IMR-90 (cell line): Measurements from ENCODE around the gene CALD1. TPM values are rescaled to one million over a fixed set of nuclear protein-coding genes. Genes with fewer than 3 reads are reported as not detected.

Experiments used
- ATAC-seq: fragments of 200-7000 bp; cut with Tn5 transposase; 2 replicates; pipeline ENCODE4 v1.9.1; 2020; ENCODE audit warnings: low read depth, mild to moderate bottlenecking, moderate library complexity
- BruUV-seq: library from RNA; stranded (reverse); fragments of 400-500 nt; replicated peaks from 2 replicates; lab custom pipeline; 2021; lab: Mats Ljungman, UMichigan
- CTCF ChIA-PET: fragments of 300-600 bp; formaldehyde crosslinking; extraction: SDS; loops from one replicate; lab custom pipeline; 2021; ENCODE audit warnings: antibody characterized with exemption; lab: Yijun Ruan, JAX
- POLR2A ChIA-PET: fragments of 300-600 bp; sonication (Branson Sonifier 250); formaldehyde crosslinking; loops from one replicate; lab custom pipeline; 2022; ENCODE audit warnings: antibody characterized with exemption; ENCODE audit not compliant: unreplicated experiment; lab: Charles Lee
- DNase-seq: peaks from one replicate; pipeline ENCODE4 v3.0.0; 2013
- H2AFZ ChIP-seq: replicated peaks from 2 replicates; pipeline ENCODE3; 2013; ENCODE audit warnings: low read length, mild to moderate bottlenecking; ENCODE audit not compliant: poor library complexity
- H2AK5ac ChIP-seq: 2 replicates; pipeline ENCODE4 v1.6.1; 2013; ENCODE audit warnings: low read depth, low read length, inconsistent platforms
- H2AK9ac ChIP-seq: replicated peaks from 2 replicates; pipeline ENCODE3; 2013; ENCODE audit warnings: mild to moderate bottlenecking, low read depth, low read length, moderate library complexity; ENCODE audit not compliant: poor library complexity
- H2BK120ac ChIP-seq: 2 replicates; pipeline ENCODE4 v1.6.1; 2013; ENCODE audit warnings: low read depth, low read length, inconsistent platforms
- H2BK15ac ChIP-seq: 3 replicates; pipeline ENCODE4 v1.6.1; 2013; ENCODE audit warnings: low read depth, low read length, inconsistent platforms
- H2BK20ac ChIP-seq: 2 replicates; pipeline ENCODE4 v1.6.1; 2013; ENCODE audit warnings: low read depth, mild to moderate bottlenecking, inconsistent platforms, low read length, moderate library complexity
- H2BK5ac ChIP-seq: 2 replicates; pipeline ENCODE4 v1.6.1; 2013; ENCODE audit warnings: mild to moderate bottlenecking, low read depth, low read length, inconsistent platforms; ENCODE audit not compliant: poor library complexity, severe bottlenecking
- H3K14ac ChIP-seq: replicated peaks from 2 replicates; pipeline ENCODE4 v1.6.1; 2013; ENCODE audit warnings: low read depth, low read length, inconsistent platforms
- H3K18ac ChIP-seq: 2 replicates; pipeline ENCODE4 v1.6.1; 2013; ENCODE audit warnings: low read depth, low read length, control low read depth
- H3K23ac ChIP-seq: 2 replicates; pipeline ENCODE4 v1.6.1; 2013; ENCODE audit warnings: low read depth, low read length, inconsistent platforms
- H3K27ac ChIP-seq: 2 replicates; pipeline ENCODE4 v1.5.1; 2013; ENCODE audit warnings: mild to moderate bottlenecking, control low read depth, low read length; ENCODE audit not compliant: insufficient read depth
- H3K27me3 ChIP-seq: 2 replicates; pipeline ENCODE4 v1.6.1; 2013; ENCODE audit warnings: low read length; ENCODE audit not compliant: control insufficient read depth, insufficient read depth
- H3K36me3 ChIP-seq: 2 replicates; pipeline ENCODE4 v1.6.1; 2013; ENCODE audit warnings: low read length, mixed read lengths; ENCODE audit not compliant: control insufficient read depth, insufficient read depth
- H3K4ac ChIP-seq: 2 replicates; pipeline ENCODE4 v1.6.1; 2013; ENCODE audit warnings: low read depth, low read length, inconsistent platforms
- H3K4me1 ChIP-seq: 2 replicates; pipeline ENCODE4 v1.6.1; 2013; ENCODE audit warnings: low read length, mixed read lengths; ENCODE audit not compliant: control insufficient read depth, insufficient read depth
- H3K4me2 ChIP-seq: 2 replicates; pipeline ENCODE4 v1.6.1; 2013; ENCODE audit warnings: low read depth, mild to moderate bottlenecking, control low read depth, low read length, moderate library complexity
- H3K4me3 ChIP-seq: 2 replicates; pipeline ENCODE4 v1.5.1; 2013; ENCODE audit warnings: low read depth, mild to moderate bottlenecking, control low read depth, low read length, moderate library complexity; ENCODE audit not compliant: insufficient read depth
- H3K56ac ChIP-seq: 2 replicates; pipeline ENCODE4 v1.6.1; 2013; ENCODE audit warnings: low read length, inconsistent platforms; ENCODE audit not compliant: insufficient read depth; ENCODE audit errors: extremely low read depth
- H3K79me1 ChIP-seq, 2 experiments: 2 replicates each; pipeline ENCODE4 v1.6.1; 2013; ENCODE audit warnings: low read length in 2 of 2, inconsistent platforms in 1 of 2, low read depth in 1 of 2
- H3K9ac ChIP-seq: 2 replicates; pipeline ENCODE4 v1.6.1; 2013; ENCODE audit warnings: low read depth, low read length, control low read depth
- H3K9me1 ChIP-seq: 2 replicates; pipeline ENCODE4 v1.6.1; 2013; ENCODE audit warnings: low read length, inconsistent platforms; ENCODE audit not compliant: insufficient read depth
- H3K9me3 ChIP-seq: 2 replicates; pipeline ENCODE4 v1.6.1; 2013; ENCODE audit warnings: low read length; ENCODE audit not compliant: control insufficient read depth, insufficient read depth
- H4K20me1 ChIP-seq: 2 replicates; pipeline ENCODE4 v1.6.1; 2013; ENCODE audit warnings: low read length, inconsistent platforms; ENCODE audit not compliant: insufficient read depth
- H4K5ac ChIP-seq: 2 replicates; pipeline ENCODE4 v1.6.1; 2013; ENCODE audit warnings: mild to moderate bottlenecking, low read depth, low read length, control low read depth
- H4K8ac ChIP-seq, 2 experiments: 2 replicates each; pipeline ENCODE4 v1.6.1; 2013; ENCODE audit warnings: low read depth in 2 of 2, low read length in 2 of 2, control low read depth in 1 of 2, inconsistent platforms in 1 of 2
- H4K91ac ChIP-seq: 2 replicates; pipeline ENCODE4 v1.6.1; 2013; ENCODE audit warnings: low read depth, low read length, inconsistent platforms; ENCODE audit not compliant: insufficient read depth
- CHD1 ChIP-seq: IDR thresholded peaks from 2 replicates; pipeline ENCODE4 v1.6.1; 2012; ENCODE audit warnings: low read depth, low read length, improper control_type of control experiment
- CTCF ChIP-seq: conservative IDR thresholded peaks from 2 replicates; pipeline ENCODE4 v1.5.1; 2012; ENCODE audit warnings: mild to moderate bottlenecking, low read depth, low read length, improper control_type of control experiment
- FOS ChIP-seq: fragments of 150-350 bp; IDR thresholded peaks from 2 replicates; pipeline ENCODE4 v1.6.1; 2016; ENCODE audit warnings: low read depth, low read length
- MAZ ChIP-seq: IDR thresholded peaks from 2 replicates; pipeline ENCODE4 v1.6.1; 2012; ENCODE audit warnings: low read depth, mild to moderate bottlenecking, low read length, improper control_type of control experiment, moderate library complexity, borderline replicate concordance
- NFE2L2 ChIP-seq: fragments of 150-350 bp; IDR thresholded peaks from 2 replicates; pipeline ENCODE4 v1.6.1; 2016; ENCODE audit warnings: low read depth, mild to moderate bottlenecking, low read length
- RCOR1 ChIP-seq: IDR thresholded peaks from 2 replicates; pipeline ENCODE4 v1.6.1; 2012; ENCODE audit warnings: mild to moderate bottlenecking, low read length, improper control_type of control experiment; ENCODE audit not compliant: insufficient replicate concordance
- USF2 ChIP-seq: fragments of 150-350 bp; IDR thresholded peaks from 2 replicates; pipeline ENCODE4 v1.6.1; 2017; ENCODE audit warnings: mild to moderate bottlenecking, antibody characterized with exemption, low read length, low read depth
- WGBS, 2 experiments: methylation state at CpG; one replicate each; pipeline versions ENCODE4 v1.1.5 to v1.1.7; 2013; ENCODE audit warnings: missing lambda C conversion rate in 2 of 2; ENCODE audit not compliant: insufficient read length in 1 of 2; ENCODE audit errors: extremely low coverage in 2 of 2; 5-methylcytosine and 5-hydroxymethylcytosine counted together
- dilution Hi-C: fragments of 300-500 bp; cut with HindIII; formaldehyde crosslinking; loops from one replicate; pipeline ENCODE4 v1.14.3; 2018; ENCODE audit warnings: low sequenced_read_pairs; ENCODE audit not compliant: unreplicated experiment
- in situ Hi-C: fragments of 300-500 bp; cut with MboI; formaldehyde crosslinking; loops from 3 replicates; pipeline ENCODE4 v1.14.3; 2019; ENCODE audit warnings: low sequenced_read_pairs, inconsistent platforms, mixed read lengths
- intact Hi-C: fragments of 100-400 bp; cut with micrococcal nuclease; formaldehyde crosslinking; loops from 2 replicates; pipeline ENCODE4 v1.10.0; 2022
- polyA plus RNA-seq, 3 experiments: library from polyadenylated mRNA; depleted of rRNA; stranded (reverse); fragments of >200 nt; gene quantifications; 2 replicates each; pipeline ENCODE4 v1.2.3, GENCODE V29; 2012; ENCODE audit warnings: low replicate concordance in 1 of 3
- total RNA-seq: library from RNA; depleted of rRNA; stranded (reverse); fragments of >200 nt; gene quantifications from 2 replicates; pipeline ENCODE4 v1.2.3, GENCODE V29; 2012

The CALD1 gene
- total and polyA plus RNA-seq, 2 of the 4 experiments (the other 2 are of a cell fraction): 375 to 487 TPM

- TF ChIP-seq MAZ (no peak), FOS (no peak), RCOR1 (no peak), NFE2L2 (no peak), CHD1 (no peak), USF2 (no peak), CTCF (no peak)
- peak; percentile 53 for ATAC-seq
- CTCF ChIA-PET: no interaction called here
- Histone ChIP-seq H3K36me3 (no peaks in the 10 kb centered on the region), H3K4ac (peak overlapping the region; percentile 57; the same call in 1 of the 2 replicates), H2AK5ac (no peak overlapping the region), H3K9me3 (no peaks in the 10 kb centered on the region), H2BK120ac (peak overlapping the region; percentile 87), H3K27ac (no peak overlapping the region), H3K23ac (peak overlapping the region; percentile 80; the same call in 1 of the 2 replicates), H3K56ac (peak overlapping the region; percentile 29; the same call in 1 of the 2 replicates), H3K9ac (no peak overlapping the region; the same call in 1 of the 2 replicates), H3K4me3 (no peak overlapping the region), H3K4me2 (peak overlapping the region; percentile 77; the same call in 1 of the 2 replicates), H2AK9ac (no peak overlapping the region), H3K9me1 (peaks cover 2% of the 10 kb centered on the region; the same call in 1 of the 2 replicates), H3K14ac (peak overlapping the region; percentile 54), H4K20me1 (no peaks in the 10 kb centered on the region), H3K18ac (peak overlapping the region; percentile 69; the same call in 1 of the 2 replicates), H3K27me3 (no peaks in the 10 kb centered on the region), H4K91ac (peak overlapping the region; percentile 34; the same call in 1 of the 2 replicates), H3K79me1 (peaks cover 2 to 8% of the 10 kb centered on the region in 2 experiments; a peak in 2 of 4 replicates), H4K5ac (peak overlapping the region; percentile 12; the same call in 1 of the 2 replicates), H2BK5ac (peak overlapping the region; percentile 76), H2BK20ac (peak overlapping the region; percentile 81; the same call in 1 of the 2 replicates), H2BK15ac (peak overlapping the region; percentile 52; the same call in 1 of the 3 replicates), H3K4me1 (peaks cover 8% of the 10 kb centered on the region), H4K8ac (peak overlapping the region in 1 of 2 experiments; percentile 65; a peak in 2 of 4 replicates), H2AFZ (no peak overlapping the region)
- in situ Hi-C loops (no loop called here), intact Hi-C loops (no loop called here), dilution Hi-C loops (no loop called here)
- no TSS peak for BruUV-seq
- no peak for DNase-seq
- WGBS, 2 experiments: no CpG with 5 or more reads among the region's 5 CpGs
- POLR2A ChIA-PET: no interaction called here
Observed at GRCh38 chr7:134761266-134761665, 18.2 kb upstream of the CALD1 start.
